Thyroid gland (tissue), 4 donors: Measurements from ENCODE around the gene MYADM. TPM values are rescaled to one million over a fixed set of nuclear protein-coding genes. Genes with fewer than 3 reads are reported as not detected.

Source experiments
- DNase-seq, 2 donors: peaks; one replicate each; pipeline ENCODE4 v3.0.0-alpha.2; 2019
- H3K27ac ChIP-seq, 3 donors: fragments of 200-600 bp; sonication (generic); 1 replicate in 2 of 3; 2 replicates in 1 of 3; pipeline ENCODE4 v1.5.1; 2016 to 2019; ENCODE audit warnings: mild to moderate bottlenecking in 1 of 3, moderate library complexity in 1 of 3
- H3K27me3 ChIP-seq: fragments of 200-600 bp; sonication (generic); one replicate; pipeline ENCODE4 v1.5.1; 2019
- H3K36me3 ChIP-seq, 2 donors: fragments of 200-600 bp; sonication (generic); one replicate each; pipeline ENCODE4 v1.5.1; 2016 to 2019
- H3K4me1 ChIP-seq, 2 donors: fragments of 200-600 bp; sonication (generic); one replicate each; pipeline ENCODE4 v1.5.1; 2017 to 2019
- H3K4me3 ChIP-seq, 3 donors: fragments of 200-600 bp; sonication (generic); replicated peaks in 1 of 3; 1 replicate in 2 of 3; 2 replicates in 1 of 3; pipeline ENCODE4 v1.5.1; 2016; ENCODE audit warnings: mild to moderate bottlenecking in 1 of 3
- H3K9me3 ChIP-seq: fragments of 200-600 bp; sonication (generic); one replicate; pipeline ENCODE4 v1.5.1; 2017
- WGBS, 2 donors: methylation state at CpG; one replicate each; pipeline ENCODE4 v1.1.5; 2017; 5-methylcytosine and 5-hydroxymethylcytosine counted together
- intact Hi-C: fragments of 100-400 bp; cut with DNase I; formaldehyde crosslinking; loops from one replicate; pipeline ENCODE4 v1.15.1; 2023
- total RNA-seq, 4 donors: library from RNA; depleted of rRNA; stranded (reverse); fragments of >200 nt; gene quantifications; one replicate each; pipeline ENCODE4 v1.2.3, GENCODE V29; 2016
- TF ChIP-seq, protein P1 (sequence below), 6 experiments: fragments of 200-600 bp in 3 of 6; fragments of 450-650 bp in 3 of 6; sonication (generic) in 3 of 6; IDR thresholded peaks; one replicate each; pipeline ENCODE4 v1.5.1; 2016 to 2019; ENCODE audit warnings: antibody characterized with exemption in 6 of 6, mild to moderate bottlenecking in 2 of 6, inconsistent platforms in 1 of 6, moderate library complexity in 1 of 6

MYADM gene
- total RNA-seq, 4 donors from 2014 or later = 16.4 to 37.8 (median 21.8) TPM

DNA sequence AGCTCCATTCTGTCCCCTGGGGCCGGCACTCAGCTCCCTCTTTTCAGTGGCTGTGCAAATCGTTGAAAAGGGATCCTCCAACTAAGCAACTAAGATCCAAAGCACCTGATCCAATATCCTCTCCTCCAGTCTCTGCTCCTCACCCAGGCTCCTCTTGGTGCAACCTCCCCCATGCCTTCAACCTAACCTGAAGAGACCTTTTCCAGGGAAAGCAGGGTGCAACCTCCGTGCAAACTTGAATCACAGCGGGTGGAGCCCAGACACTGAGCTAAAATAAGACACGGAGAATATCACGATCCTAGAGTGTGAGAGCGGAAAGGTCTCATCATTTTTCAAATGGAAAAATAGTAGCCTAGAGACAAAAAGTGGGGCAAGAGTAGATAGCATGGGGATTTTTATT is 49.7 kb downstream of the MYADM start:
- Histone ChIP-seq H3K4me3 (no peak overlapping the region), H3K27ac (no peak overlapping the region), H3K9me3 (no peaks in the 10 kb centered on the region), H3K27me3 (no peaks in the 10 kb centered on the region), H3K36me3 (no peaks in the 10 kb centered on the region), H3K4me1 (no peaks in the 10 kb centered on the region)
- intact Hi-C loops = no loop called here
- TF ChIP-seq, protein P1, sequence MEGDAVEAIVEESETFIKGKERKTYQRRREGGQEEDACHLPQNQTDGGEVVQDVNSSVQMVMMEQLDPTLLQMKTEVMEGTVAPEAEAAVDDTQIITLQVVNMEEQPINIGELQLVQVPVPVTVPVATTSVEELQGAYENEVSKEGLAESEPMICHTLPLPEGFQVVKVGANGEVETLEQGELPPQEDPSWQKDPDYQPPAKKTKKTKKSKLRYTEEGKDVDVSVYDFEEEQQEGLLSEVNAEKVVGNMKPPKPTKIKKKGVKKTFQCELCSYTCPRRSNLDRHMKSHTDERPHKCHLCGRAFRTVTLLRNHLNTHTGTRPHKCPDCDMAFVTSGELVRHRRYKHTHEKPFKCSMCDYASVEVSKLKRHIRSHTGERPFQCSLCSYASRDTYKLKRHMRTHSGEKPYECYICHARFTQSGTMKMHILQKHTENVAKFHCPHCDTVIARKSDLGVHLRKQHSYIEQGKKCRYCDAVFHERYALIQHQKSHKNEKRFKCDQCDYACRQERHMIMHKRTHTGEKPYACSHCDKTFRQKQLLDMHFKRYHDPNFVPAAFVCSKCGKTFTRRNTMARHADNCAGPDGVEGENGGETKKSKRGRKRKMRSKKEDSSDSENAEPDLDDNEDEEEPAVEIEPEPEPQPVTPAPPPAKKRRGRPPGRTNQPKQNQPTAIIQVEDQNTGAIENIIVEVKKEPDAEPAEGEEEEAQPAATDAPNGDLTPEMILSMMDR (IDR thresholded peaks at IDR 0.05) = no peak
- DNase-seq = no peak
- 80 to 84% methylated on average over 7 of the region's 7 CpGs for WGBS, 2 donors

Other genes with a start within 250 kb of the MYADM start
- not detected for gene DPRX, start 235.9 kb upstream of the MYADM start, total RNA-seq
- gene NLRP12, start 43.6 kb upstream of the MYADM start, total RNA-seq = under 1 TPM in 3 of 4 donors, not detected in 1; 0.11 to 0.59 (median 0.27) TPM
- not detected for gene PRKCG, start 14.3 kb downstream of the MYADM start, total RNA-seq
- gene CACNG7, start 41.4 kb downstream of the MYADM start, total RNA-seq = not detected
- gene CACNG8, start 95.1 kb downstream of the MYADM start, total RNA-seq = not detected
- gene CACNG6, start 123.8 kb downstream of the MYADM start, total RNA-seq = not detected
- not detected for gene VSTM1, start 196.0 kb downstream of the MYADM start, total RNA-seq
- not detected for gene TARM1, start 213.5 kb downstream of the MYADM start, total RNA-seq
- gene OSCAR, start 232.9 kb downstream of the MYADM start, total RNA-seq = 1 to 10 TPM in 1 of 4 donors, under 1 TPM in 2, not detected in 1; 0.39 to 1.1 (median 0.96) TPM
- 100 to 1,000 TPM in 1 of 4 donors, 10 to 100 TPM in 3; 17.7 to 100 (median 52.7) TPM for gene NDUFA3, start 235.0 kb downstream of the MYADM start, total RNA-seq
- gene TFPT, start 247.8 kb downstream of the MYADM start, total RNA-seq = 10 to 100 TPM in 3 of 4 donors, 1 to 10 TPM in 1; 7.7 to 17.9 (median 13.5) TPM
- 10 to 100 TPM; 53.6 to 66.7 (median 57.1) TPM for gene PRPF31, start 247.9 kb downstream of the MYADM start, total RNA-seq